Ovary (tissue), 9 donors: Measurements from ENCODE around the gene HSP90AB1. TPM values are rescaled to one million over a fixed set of nuclear protein-coding genes. Genes with fewer than 3 reads are reported as not detected.

Source experiments
- DNase-seq, 5 donors: peaks; one replicate each; pipeline ENCODE4 v3.0.0-alpha.2; 2019 to 2020
- H3K27ac ChIP-seq, 2 donors: fragments of 200-600 bp; one replicate each; pipeline versions ENCODE4 v1.5.1 to v1.8.0; 2019 to 2022
- H3K27me3 ChIP-seq: fragments of 200-600 bp; one replicate; pipeline ENCODE4 v1.8.0; 2022
- H3K36me3 ChIP-seq: fragments of 200-600 bp; sonication (generic); one replicate; pipeline ENCODE4 v1.5.1; 2019
- H3K4me1 ChIP-seq: one replicate; pipeline ENCODE4 v1.8.1; 2013; ENCODE audit warnings: mild to moderate bottlenecking, moderate library complexity; ENCODE audit not compliant: insufficient read depth
- H3K4me3 ChIP-seq: fragments of 200-600 bp; sonication (generic); one replicate; pipeline ENCODE4 v1.5.1; 2017
- H3K9me3 ChIP-seq, 2 donors: fragments of 200-600 bp in 1 of 2; sonication (generic) in 1 of 2; one replicate each; pipeline versions ENCODE4 v1.5.1 to v1.8.1; 2013 to 2019; ENCODE audit warnings: mild to moderate bottlenecking in 1 of 2, moderate library complexity in 1 of 2
- CTCF ChIP-seq, 3 donors: fragments of 450-650 bp in 2 of 3; fragments of 200-600 bp in 1 of 3; IDR thresholded peaks; one replicate each; pipeline versions ENCODE4 v1.5.1 to v1.8.0; 2016 to 2022; ENCODE audit warnings: antibody characterized with exemption in 3 of 3, mild to moderate bottlenecking in 1 of 3
- EP300 ChIP-seq: sonication (generic); formaldehyde crosslinking; IDR thresholded peaks from one replicate; pipeline ENCODE4 v1.6.1; 2017; ENCODE audit warnings: antibody characterized with exemption
- POLR2A ChIP-seq: fragments of 450-650 bp; IDR thresholded peaks from one replicate; pipeline ENCODE4 v1.6.1; 2017; ENCODE audit warnings: antibody characterized with exemption, mild to moderate bottlenecking, moderate library complexity
- WGBS, 3 donors: extraction: QIAGEN DNeasy Blood & Tissue Kit in 1 of 3; methylation state at CpG; one replicate each; pipeline versions ENCODE4 v1.1.5 to v1.1.7; 2013 to 2017; 5-methylcytosine and 5-hydroxymethylcytosine counted together
- intact Hi-C, 4 donors: fragments of 100-400 bp; cut with DNase I; formaldehyde crosslinking; loops; one replicate each; pipeline versions ENCODE4 v1.11.0 to v1.15.1; 2022 to 2023
- polyA plus RNA-seq, 2 donors: library from polyadenylated mRNA; stranded (reverse); fragments of 200-250 nt in 1 of 2; fragments of 350-450 nt in 1 of 2; fragmentation: Illumina TruSeq in 1 of 2; extraction: RNeasy Lipid Tissue Mini Kit (QIAGEN cat#74804) in 1 of 2; gene quantifications; one replicate each; pipeline ENCODE4 v1.2.3, GENCODE V29; 2013 to 2014
- total RNA-seq, 7 donors: library from RNA; depleted of rRNA in 2 of 7; stranded (reverse); fragments of >200 nt in 2 of 7; fragmentation: NEBNext Ultra II Directional in 3 of 7; extraction: Animal tissue kit (Norgen Biotek cat#: 25700) in 3 of 7; gene quantifications; one replicate each; pipeline versions ENCODE4 v1.1.0 to v1.2.4, GENCODE V29; 2016 to 2023
- donor health status: DM: no; HTN: no; CAD: no; lungs with moderate emphysema.
- donor health status: DM: no; HTN: no; CAD: no.
- donor health status: Bipolar disorder and iron deficiency.
- donor health status: DM: yes; HTN: yes; CAD: no.
- donor health status: DM: no; HTN: no; CAD: no.
- donor health status: DM: yes; HTN: yes; CAD: no.

HSP90AB1 gene
- total and polyA plus RNA-seq, 9 donors = 820 to 1,905 (median 1,051) TPM

- Histone ChIP-seq H3K9me3 (no peaks in the 10 kb centered on the region), H3K27ac (no peak overlapping the region), H3K4me1 (peaks cover 14% of the 10 kb centered on the region), H3K4me3 (no peak overlapping the region), H3K27me3 (no peaks in the 10 kb centered on the region), H3K36me3 (no peaks in the 10 kb centered on the region)
- 43 to 63% (median 48%) methylated on average over 16 of the region's 16 CpGs for WGBS, 3 donors
- DNase-seq = peak in 4 of 5 donors; percentile 21 to 55 (median 50)
- TF ChIP-seq EP300 (no peak), POLR2A (no peak), CTCF (IDR thresholded peaks at IDR 0.05) (no peak)
- intact Hi-C loops = no loop called here
Observed at GRCh38 chr6:44217332-44218143, 29.4 kb upstream of the HSP90AB1 start.

GRCh38 chr6:44219053-44219814 lies 27.7 kb upstream of the HSP90AB1 start:
- intact Hi-C loops = no loop called here
- TF ChIP-seq POLR2A = peak; percentile 57
- no peak for TF ChIP-seq CTCF (IDR thresholded peaks at IDR 0.05)
- no peaks in the 10 kb centered on the region for H3K9me3 ChIP-seq
- H3K4me3 ChIP-seq = peak overlapping the region; percentile 53
- H3K27me3 ChIP-seq = no peaks in the 10 kb centered on the region
- H3K4me1 ChIP-seq = peaks cover 22% of the 10 kb centered on the region
- 0 to 1% (median 1%) methylated on average over 21 to 45 of the region's 45 CpGs for WGBS, 3 donors
- DNase-seq = peak; percentile 85 to 88 (median 87)
- H3K36me3 ChIP-seq = no peaks in the 10 kb centered on the region
- peak overlapping the region; percentile 46 to 79 for H3K27ac ChIP-seq

- peak overlapping the region; percentile 46 to 79 for H3K27ac ChIP-seq
- TF ChIP-seq CTCF (IDR thresholded peaks at IDR 0.05) (no peak), EP300 (no peak), POLR2A (no peak)
- no peaks in the 10 kb centered on the region for H3K9me3 ChIP-seq
- no peaks in the 10 kb centered on the region for H3K36me3 ChIP-seq
- H3K4me3 ChIP-seq = peak overlapping the region; percentile 53
- 48 to 62% (median 54%) methylated on average over 25 to 28 of the region's 28 CpGs for WGBS, 3 donors
- H3K27me3 ChIP-seq = no peaks in the 10 kb centered on the region
- intact Hi-C loops = no loop called here
- peaks cover 24% of the 10 kb centered on the region for H3K4me1 ChIP-seq
- no peak for DNase-seq
Observed at GRCh38 chr6:44219815-44220784, 26.8 kb upstream of the HSP90AB1 start.

- Histone ChIP-seq H3K9me3 (no peaks in the 10 kb centered on the region), H3K4me3 (no peak overlapping the region), H3K4me1 (peaks cover 24% of the 10 kb centered on the region), H3K27me3 (no peaks in the 10 kb centered on the region), H3K27ac (peak overlapping the region in 1 of 2 donors; percentile 60), H3K36me3 (no peaks in the 10 kb centered on the region)
- TF ChIP-seq EP300 = no peak
- no peak for TF ChIP-seq POLR2A
- TF ChIP-seq CTCF (IDR thresholded peaks at IDR 0.05) = no peak
- intact Hi-C loops = no loop called here
- no peak for DNase-seq
- 86 to 92% (median 90%) methylated on average over 4 of the region's 4 CpGs for whole genome bisulfite sequencing, 3 donors
Observed at GRCh38 chr6:44220913-44221290, 26.0 kb upstream of the HSP90AB1 start.
